Neuronal stem cell (in vitro differentiated cells): ENCODE measurements around the gene NAV1.

Experiments used
- DNase-seq: peaks from one replicate; pipeline ENCODE4 v3.0.0-alpha.2; 2013; ENCODE audit warnings: low spot score
- H2AFZ ChIP-seq: one replicate; pipeline ENCODE4 v1.6.1; 2013; ENCODE audit warnings: mild to moderate bottlenecking, low read length, inconsistent platforms
- H2AK5ac ChIP-seq: 2 replicates; pipeline ENCODE4 v1.6.1; 2013; ENCODE audit warnings: low read depth, mild to moderate bottlenecking, inconsistent platforms, low read length, moderate library complexity, mixed read lengths
- H2BK120ac ChIP-seq: 2 replicates; pipeline ENCODE4 v1.6.1; 2013; ENCODE audit warnings: low read depth, mild to moderate bottlenecking, inconsistent platforms, low read length, moderate library complexity, mixed read lengths
- H2BK12ac ChIP-seq: one replicate; pipeline ENCODE4 v1.6.1; 2013; ENCODE audit warnings: low read length, inconsistent platforms
- H2BK15ac ChIP-seq: 2 replicates; pipeline ENCODE4 v1.6.1; 2013; ENCODE audit warnings: mild to moderate bottlenecking, low read length, inconsistent platforms, mixed read lengths
- H2BK5ac ChIP-seq: one replicate; pipeline ENCODE4 v1.6.1; 2013; ENCODE audit warnings: inconsistent platforms, mild to moderate bottlenecking, low read length, moderate library complexity
- H3K14ac ChIP-seq: one replicate; pipeline ENCODE4 v1.6.1; 2013; ENCODE audit warnings: low read length, inconsistent platforms
- H3K18ac ChIP-seq: 2 replicates; pipeline ENCODE4 v1.6.1; 2013; ENCODE audit warnings: low read length, inconsistent platforms
- H3K23ac ChIP-seq: 2 replicates; pipeline ENCODE4 v1.6.1; 2013; ENCODE audit warnings: low read depth, mild to moderate bottlenecking, mixed read lengths, low read length, inconsistent platforms; ENCODE audit not compliant: poor library complexity
- H3K27ac ChIP-seq: replicated peaks from 3 replicates; pipeline ENCODE4 v1.5.1; 2013; ENCODE audit warnings: low read length, inconsistent platforms
- H3K27me3 ChIP-seq, 3 experiments: 2 replicates each; pipeline ENCODE4 v1.6.1; 2013; ENCODE audit warnings: low read length in 3 of 3, mild to moderate bottlenecking in 2 of 3, inconsistent platforms in 1 of 3, low read depth in 1 of 3, mixed read lengths in 1 of 3, moderate library complexity in 1 of 3; ENCODE audit not compliant: control insufficient read depth in 3 of 3, insufficient read depth in 3 of 3
- H3K36me3 ChIP-seq, 2 donors: replicated peaks in 1 of 2; 2 replicates each; pipeline ENCODE4 v1.6.1; 2013; ENCODE audit warnings: low read length in 2 of 2; ENCODE audit not compliant: control insufficient read depth in 2 of 2, insufficient read depth in 2 of 2
- H3K4ac ChIP-seq: 2 replicates; pipeline ENCODE4 v1.6.1; 2013; ENCODE audit warnings: inconsistent platforms, mild to moderate bottlenecking, low read length, moderate library complexity
- H3K4me1 ChIP-seq, 2 donors: 1 replicate in 1 of 2; 2 replicates in 1 of 2; pipeline ENCODE4 v1.6.1; 2013; ENCODE audit warnings: low read length in 2 of 2, low read depth in 1 of 2; ENCODE audit not compliant: control insufficient read depth in 2 of 2, insufficient read depth in 1 of 2
- H3K4me2 ChIP-seq: one replicate; pipeline ENCODE4 v1.6.1; 2013; ENCODE audit warnings: mild to moderate bottlenecking, low read length, inconsistent platforms; ENCODE audit not compliant: insufficient read depth, poor library complexity, severe bottlenecking
- H3K4me3 ChIP-seq, 2 donors: 2 replicates each; pipeline ENCODE4 v1.5.1; 2013; ENCODE audit warnings: low read length in 2 of 2, mild to moderate bottlenecking in 2 of 2, inconsistent platforms in 1 of 2, moderate library complexity in 1 of 2
- H3K79me1 ChIP-seq: one replicate; pipeline ENCODE4 v1.6.1; 2013; ENCODE audit warnings: low read depth, mild to moderate bottlenecking, inconsistent platforms, low read length, moderate library complexity
- H3K9ac ChIP-seq: one replicate; pipeline ENCODE4 v1.6.1; 2013; ENCODE audit warnings: mild to moderate bottlenecking, low read depth, low read length, inconsistent platforms; ENCODE audit not compliant: poor library complexity
- H3K9me3 ChIP-seq, 2 donors: replicated peaks in 1 of 2; 2 replicates each; pipeline versions ENCODE3 to v1.6.1; 2013; ENCODE audit warnings: low read length in 2 of 2, mild to moderate bottlenecking in 2 of 2, inconsistent platforms in 1 of 2, low read depth in 1 of 2, mixed read lengths in 1 of 2, moderate library complexity in 1 of 2; ENCODE audit not compliant: control insufficient read depth in 2 of 2, insufficient read depth in 1 of 2
- H4K8ac ChIP-seq: one replicate; pipeline ENCODE4 v1.6.1; 2013; ENCODE audit warnings: low read depth, mild to moderate bottlenecking, inconsistent platforms, low read length, moderate library complexity
- H4K91ac ChIP-seq: one replicate; pipeline ENCODE4 v1.6.1; 2013; ENCODE audit warnings: low read length, low read depth, mild to moderate bottlenecking, inconsistent platforms; ENCODE audit not compliant: poor library complexity
- WGBS, 2 donors: extraction: QIAGEN DNeasy Blood & Tissue Kit; methylation state at CpG; one replicate each; pipeline ENCODE4 v1.1.7; 2013; ENCODE audit warnings: missing lambda C conversion rate in 2 of 2, mixed read lengths in 1 of 2; ENCODE audit not compliant: insufficient read length in 2 of 2, insufficient replicate concordance in 1 of 2; ENCODE audit errors: extremely low coverage in 2 of 2; 5-methylcytosine and 5-hydroxymethylcytosine counted together

Gene NAV1

GRCh38 chr1:201504799-201505502 is 34.0 kb upstream of the NAV1 start:
- Histone ChIP-seq H4K8ac (no peak overlapping the region), H2BK15ac (no peak overlapping the region), H3K27ac (no peak overlapping the region), H4K91ac (no peak overlapping the region), H2AK5ac (no peak overlapping the region), H3K9ac (no peak overlapping the region), H3K4me1 (peaks cover 24 to 49% of the 10 kb centered on the region in 2 donors), H2AFZ (peak overlapping the region; percentile 65), H3K36me3 (no peaks in the 10 kb centered on the region), H3K23ac (no peak overlapping the region), H2BK5ac (no peak overlapping the region), H2BK120ac (no peak overlapping the region), H2BK12ac (no peak overlapping the region), H3K14ac (no peak overlapping the region), H3K4ac (no peak overlapping the region), H3K79me1 (no peaks in the 10 kb centered on the region), H3K4me3 (no peak overlapping the region), H3K9me3 (no peaks in the 10 kb centered on the region), H3K4me2 (no peak overlapping the region), H3K27me3 (peaks cover 0 to 18% (median 0%) of the 10 kb centered on the region in 3 experiments), H3K18ac (peak overlapping the region; percentile 15)
- WGBS, 2 donors = no CpG with 5 or more reads among the region's 9 CpGs
- no peak for DNase-seq

DNA sequence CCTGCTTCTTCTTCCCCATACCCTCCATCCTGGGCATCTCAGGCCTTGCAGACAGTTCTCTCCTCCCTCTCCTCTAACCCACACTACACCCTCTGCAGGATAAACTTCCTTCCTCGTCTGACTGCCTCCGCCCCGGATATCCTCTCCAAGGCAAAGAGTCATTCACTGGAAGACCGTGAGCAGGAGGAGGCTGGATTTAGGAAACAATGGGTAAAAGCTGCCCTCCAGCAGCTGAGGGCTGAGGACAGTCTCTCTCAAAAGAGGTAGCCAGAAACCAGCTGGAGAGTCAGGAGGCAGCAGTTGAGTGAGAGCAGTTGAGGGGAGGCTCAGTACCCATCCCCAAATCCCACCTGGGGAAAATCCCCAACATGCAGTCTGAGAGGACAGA is 33.4 kb upstream of the NAV1 start:
- H2BK5ac ChIP-seq = no peak overlapping the region
- H3K79me1 ChIP-seq = no peaks in the 10 kb centered on the region
- no peak overlapping the region for H3K18ac ChIP-seq
- no peak overlapping the region for H3K23ac ChIP-seq
- H3K9ac ChIP-seq = no peak overlapping the region
- H3K4ac ChIP-seq = no peak overlapping the region
- no peak for DNase-seq
- H2BK12ac ChIP-seq = no peak overlapping the region
- H3K27me3 ChIP-seq = peaks cover 0 to 19% (median 0%) of the 10 kb centered on the region in 3 experiments
- no CpG with 5 or more reads among the region's 4 CpGs for WGBS, 2 donors
- H3K4me2 ChIP-seq = no peak overlapping the region
- peaks cover 19 to 44% of the 10 kb centered on the region in 2 donors for H3K4me1 ChIP-seq
- H3K36me3 ChIP-seq = no peaks in the 10 kb centered on the region
- H3K14ac ChIP-seq = no peak overlapping the region
- no peak overlapping the region for H2BK15ac ChIP-seq
- H3K9me3 ChIP-seq = no peaks in the 10 kb centered on the region
- no peak overlapping the region for H4K91ac ChIP-seq
- peak overlapping the region; percentile 7 for H3K27ac ChIP-seq
- H2AFZ ChIP-seq = peak overlapping the region; percentile 65
- H2AK5ac ChIP-seq = no peak overlapping the region
- no peak overlapping the region for H2BK120ac ChIP-seq
- H4K8ac ChIP-seq = no peak overlapping the region
- no peak overlapping the region for H3K4me3 ChIP-seq

DNA sequence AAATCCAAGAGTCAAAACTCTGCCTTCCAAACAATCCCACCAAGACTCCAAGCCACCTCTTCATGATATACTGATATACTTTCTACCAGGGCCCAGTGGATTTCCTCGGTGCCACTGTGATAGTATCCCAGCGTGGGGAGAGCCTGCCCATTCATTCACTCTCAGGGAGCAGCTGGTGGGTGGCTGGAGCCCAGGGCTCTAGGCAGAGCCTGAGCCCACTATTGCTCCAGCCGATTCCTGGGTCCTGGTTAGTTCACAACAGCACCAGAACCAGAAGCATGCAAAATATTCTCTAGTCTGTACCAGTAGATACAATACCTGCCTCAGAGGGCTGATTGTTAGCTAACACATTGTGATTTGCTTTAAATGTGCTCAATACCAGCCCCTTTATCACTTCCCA is 32.8 kb upstream of the NAV1 start:
- no peak overlapping the region for H3K9ac ChIP-seq
- H4K91ac ChIP-seq = no peak overlapping the region
- no peak overlapping the region for H2BK15ac ChIP-seq
- no peaks in the 10 kb centered on the region for H3K36me3 ChIP-seq
- no peaks in the 10 kb centered on the region for H3K9me3 ChIP-seq
- no peak overlapping the region for H3K23ac ChIP-seq
- WGBS, 2 donors = no CpG with 5 or more reads among the region's 3 CpGs
- no peak overlapping the region for H3K27ac ChIP-seq
- H3K4me1 ChIP-seq = peaks cover 14 to 38% of the 10 kb centered on the region in 2 donors
- H3K4me3 ChIP-seq = peak overlapping the region in 1 of 2 donors; percentile 42
- H3K14ac ChIP-seq = no peak overlapping the region
- no peak for DNase-seq
- no peak overlapping the region for H4K8ac ChIP-seq
- no peak overlapping the region for H2AK5ac ChIP-seq
- H2BK5ac ChIP-seq = no peak overlapping the region
- no peak overlapping the region for H2BK120ac ChIP-seq
- H3K4ac ChIP-seq = no peak overlapping the region
- H3K79me1 ChIP-seq = no peaks in the 10 kb centered on the region
- H2BK12ac ChIP-seq = no peak overlapping the region
- H2AFZ ChIP-seq = peak overlapping the region; percentile 65
- H3K18ac ChIP-seq = no peak overlapping the region
- peak overlapping the region; percentile 90 for H3K4me2 ChIP-seq
- H3K27me3 ChIP-seq = peaks cover 0 to 19% (median 0%) of the 10 kb centered on the region in 3 experiments

- Histone ChIP-seq H2AK5ac (peak within 1 kb of the TSS; percentile 78), H3K4me3 (peak within 1 kb of the TSS; percentile 42 to 78), H2BK12ac (peak within 1 kb of the TSS; percentile 10), H3K4me1 (peaks cover 13 to 39% of the 10 kb centered on the region in 2 donors), H3K18ac (peak within 1 kb of the TSS; percentile 93), H3K9me3 (no peaks in the 10 kb centered on the region), H2AFZ (peak within 1 kb of the TSS; percentile 65), H4K8ac (no peak within 1 kb of the TSS), H3K4ac (peak within 1 kb of the TSS; percentile 41), H3K27me3 (peaks cover 0 to 19% (median 0%) of the 10 kb centered on the region in 3 experiments), H3K9ac (peak within 1 kb of the TSS; percentile 87), H3K79me1 (no peaks in the 10 kb centered on the region), H2BK15ac (peak within 1 kb of the TSS; percentile 50), H3K4me2 (peak within 1 kb of the TSS; percentile 90), H2BK5ac (peak within 1 kb of the TSS; percentile 29), H3K23ac (no peak within 1 kb of the TSS), H2BK120ac (peak within 1 kb of the TSS; percentile 56), H3K36me3 (no peaks in the 10 kb centered on the region), H3K27ac (no peak within 1 kb of the TSS), H4K91ac (peak within 1 kb of the TSS; percentile 8), H3K14ac (peak within 1 kb of the TSS; percentile 31)
- no peak for DNase-seq
- no CpG with 5 or more reads among the region's 71 CpGs for WGBS, 2 donors
Observed at GRCh38 chr1:201506557-201507359, 32.2 kb upstream of the NAV1 start, which contains the start of gene CSRP1. Gene CSRP1, minus strand, starts transcription at chr1:201507123. Its CDS starts 10,820 bp downstream, at chr1:201496303.
